Left hindlimb (tissue), 1 donor: ENCODE data around the gene C3orf20.

Experiments
- DNase-seq: peaks from one replicate; pipeline ENCODE4 v3.0.0-alpha.2; 2018

The C3orf20 gene

GRCh38 chr3:14674841-14675240 lies at the start of gene C3orf20:
C3orf20 (plus strand) TSS chr3:14675141; CDS start chr3:14682714, 7,573 bp downstream.
- no peak for DNase-seq

- no peak for DNase-seq
Observed at GRCh38 chr3:14625443-14625842, 49.5 kb upstream of the C3orf20 start.

GRCh38 chr3:14627815-14628214 lies 47.1 kb upstream of the C3orf20 start:
- DNase-seq: no peak

- DNase-seq: no peak
Observed at GRCh38 chr3:14628406-14628805, 46.5 kb upstream of the C3orf20 start.

- no peak for DNase-seq
Observed at GRCh38 chr3:14630404-14631100, 44.4 kb upstream of the C3orf20 start.

GRCh38 chr3:14631101-14631497 lies 43.8 kb upstream of the C3orf20 start:
- no peak for DNase-seq

- no peak for DNase-seq
Observed at GRCh38 chr3:14631687-14632441, 43.1 kb upstream of the C3orf20 start.

- DNase-seq: no peak
Observed at GRCh38 chr3:14632442-14632930, 42.5 kb upstream of the C3orf20 start.

GRCh38 chr3:14633417-14633816 lies 41.5 kb upstream of the C3orf20 start:
- no peak for DNase-seq

GRCh38 chr3:14633819-14634424 lies 41.0 kb upstream of the C3orf20 start:
- DNase-seq: no peak

GRCh38 chr3:14634763-14635400 lies 40.1 kb upstream of the C3orf20 start:
- no peak for DNase-seq

GRCh38 chr3:14636496-14637087 lies 38.3 kb upstream of the C3orf20 start:
- no peak for DNase-seq

GRCh38 chr3:14640157-14640562 lies 34.8 kb upstream of the C3orf20 start:
- no peak for DNase-seq

GRCh38 chr3:14640734-14641133 lies 34.2 kb upstream of the C3orf20 start:
- DNase-seq: no peak

- no peak for DNase-seq
Observed at GRCh38 chr3:14641346-14641745, 33.6 kb upstream of the C3orf20 start.

- DNase-seq: no peak
Observed at GRCh38 chr3:14645453-14645852, 29.5 kb upstream of the C3orf20 start.

- no peak for DNase-seq
Observed at GRCh38 chr3:14646131-14646573, 28.8 kb upstream of the C3orf20 start.

- no peak for DNase-seq
Observed at GRCh38 chr3:14646589-14647413, 28.1 kb upstream of the C3orf20 start.

GRCh38 chr3:14647976-14648955 lies 26.7 kb upstream of the C3orf20 start:
- DNase-seq: no peak

GRCh38 chr3:14649466-14649865 lies 25.5 kb upstream of the C3orf20 start:
- no peak for DNase-seq

- DNase-seq: no peak
Observed at GRCh38 chr3:14650193-14650592, 24.7 kb upstream of the C3orf20 start.
